Amygdala (tissue), 56 donors: ENCODE measurements around the gene NAT8L.
A peak's percentile ranks its signal among the peaks of the same experiment; 100 is the strongest.

ENCODE experiments used
- DNase-seq, 56 donors: peaks; one replicate each; lab custom pipeline; 2025; lab: John Stamatoyannopoulos, UW

Gene NAT8L

DNA sequence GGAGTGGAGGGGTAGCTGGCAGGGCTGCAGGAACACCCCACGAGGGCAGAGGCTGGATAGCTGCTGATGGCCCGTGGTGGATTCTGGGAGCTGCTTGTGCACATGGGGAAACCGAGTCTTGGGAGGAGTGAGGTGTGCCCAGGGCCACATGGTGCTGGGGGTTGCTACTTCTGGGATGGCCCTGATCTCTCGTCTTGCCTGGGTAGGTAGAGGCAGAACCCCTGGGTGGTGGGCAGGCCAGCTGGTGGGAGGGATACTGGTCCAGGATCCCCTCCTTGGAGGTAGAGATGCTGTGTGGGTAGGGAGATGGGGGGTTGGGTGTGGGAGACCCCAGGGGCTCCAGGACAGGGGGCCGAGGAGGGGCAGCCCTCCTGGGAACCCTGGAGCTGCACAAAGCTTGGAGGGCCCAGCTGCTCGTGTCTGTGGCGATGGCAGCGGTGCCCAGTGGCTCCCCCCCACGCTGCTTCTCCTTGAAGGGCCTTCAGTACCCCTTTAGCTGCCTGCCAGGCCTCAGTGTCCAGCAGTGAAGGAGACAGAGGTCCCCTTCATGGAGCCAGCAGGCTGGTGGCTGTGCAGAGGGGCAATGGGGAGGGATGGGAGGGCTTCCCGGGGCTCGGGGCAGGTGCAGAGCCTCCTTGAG lies 3.2 kb downstream of the NAT8L start:
- no peak for DNase-seq

DNA sequence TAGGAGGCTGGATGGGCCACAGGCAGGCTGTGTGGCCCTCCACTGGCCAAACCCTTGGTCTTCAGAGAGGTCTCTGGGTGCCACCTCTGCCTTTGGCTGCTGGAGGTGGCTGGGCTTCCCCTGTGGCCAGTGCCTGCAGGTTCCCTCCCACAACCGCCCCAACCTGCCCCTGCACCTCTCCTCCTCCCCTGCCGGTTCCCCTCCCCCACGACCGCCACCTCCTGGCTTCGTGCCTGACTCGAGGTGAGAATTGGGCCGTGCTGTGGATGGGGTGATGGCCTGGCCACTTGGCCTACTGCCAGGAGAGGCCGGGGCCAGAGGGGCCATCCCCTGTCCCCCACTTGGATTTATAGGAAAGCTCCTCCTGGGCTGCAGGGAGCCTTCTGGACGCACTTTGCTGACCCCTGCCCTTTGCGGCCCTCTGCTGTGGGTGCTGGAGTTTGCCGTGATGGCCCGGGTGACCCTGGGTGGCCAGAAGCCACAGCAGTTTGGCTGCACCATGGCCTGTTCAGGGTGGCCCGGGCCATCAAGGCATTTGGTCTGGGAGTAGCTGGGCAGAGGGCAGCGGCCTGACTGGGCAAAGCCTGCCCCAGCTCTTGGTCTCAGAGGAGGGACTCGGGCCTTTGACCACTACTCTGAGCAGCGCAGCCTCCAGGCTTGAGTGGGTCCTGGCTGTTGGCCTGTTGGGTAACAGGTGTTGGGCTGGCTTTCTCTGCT lies 3.8 kb downstream of the NAT8L start:
- no peak for DNase-seq

DNA sequence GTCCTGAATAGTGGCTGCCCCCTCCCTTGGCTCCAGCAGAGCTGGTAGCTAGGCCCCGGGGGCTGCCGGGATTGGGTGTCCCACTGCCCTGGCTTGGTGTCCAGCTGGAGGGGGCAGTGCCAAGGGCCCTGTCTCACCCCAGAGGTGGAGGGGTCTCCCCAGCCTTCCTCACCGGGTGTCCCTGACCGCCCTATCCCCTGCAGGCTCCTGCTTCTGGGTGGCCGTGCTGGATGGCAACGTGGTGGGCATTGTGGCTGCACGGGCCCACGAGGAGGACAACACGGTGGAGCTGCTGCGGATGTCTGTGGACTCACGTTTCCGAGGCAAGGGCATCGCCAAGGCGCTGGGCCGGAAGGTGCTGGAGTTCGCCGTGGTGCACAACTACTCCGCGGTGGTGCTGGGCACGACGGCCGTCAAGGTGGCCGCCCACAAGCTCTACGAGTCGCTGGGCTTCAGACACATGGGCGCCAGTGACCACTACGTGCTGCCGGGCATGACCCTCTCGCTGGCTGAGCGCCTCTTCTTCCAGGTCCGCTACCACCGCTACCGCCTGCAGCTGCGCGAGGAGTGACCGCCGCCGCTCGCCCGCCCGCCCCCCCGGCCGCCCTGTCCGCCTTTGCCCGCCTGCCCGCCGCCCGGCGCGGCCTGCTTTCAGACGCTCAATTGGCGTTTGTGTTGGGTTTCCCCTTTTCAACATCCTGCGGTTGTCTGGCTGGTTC lies 4.6 kb downstream of the NAT8L start:
- DNase-seq, result no peak

- no peak for DNase-seq
These were observed 5.3 kb downstream of the NAT8L start for GRCh38 chr4:2064276-2064991.

DNA sequence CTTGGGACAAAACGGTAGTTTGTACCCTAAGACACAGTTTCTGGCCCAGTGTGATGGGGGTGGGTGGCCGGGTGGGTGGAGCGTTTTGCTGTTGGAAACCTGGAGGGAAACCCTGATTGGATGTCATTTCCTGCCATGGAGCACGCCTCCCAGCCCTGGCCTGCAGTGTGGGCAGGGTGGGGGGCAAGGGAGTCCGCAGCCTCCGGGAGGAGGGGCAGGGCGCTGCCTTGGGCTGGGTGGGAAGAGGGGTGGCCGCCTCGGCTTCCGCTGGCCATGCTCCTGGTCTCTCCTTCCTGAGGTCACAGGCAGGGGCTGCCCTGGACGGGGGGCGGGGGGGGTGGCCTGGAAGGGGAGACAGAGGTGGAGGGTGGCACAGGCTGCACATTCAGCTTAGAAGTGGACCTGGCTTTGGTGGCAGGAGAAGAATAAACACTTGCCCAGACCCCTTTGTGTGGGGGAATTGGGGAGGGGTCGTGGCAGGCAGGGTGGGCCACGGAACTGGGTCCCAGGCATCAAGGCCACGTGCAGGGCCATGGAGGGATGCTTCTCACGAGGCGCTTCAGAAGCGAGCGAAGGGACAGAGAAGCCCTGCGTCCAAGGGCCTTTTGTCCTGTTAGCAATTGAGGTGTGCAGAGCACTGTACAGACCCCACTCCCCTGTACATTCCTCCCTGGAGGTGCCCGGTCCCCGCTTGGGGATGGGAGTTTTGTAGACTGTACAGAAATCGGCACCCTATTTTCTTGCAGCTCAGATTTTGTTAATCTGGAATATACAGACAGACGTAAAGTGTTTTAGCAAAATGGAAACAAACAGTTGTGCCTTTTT lies 6.2 kb downstream of the NAT8L start:
- no peak for DNase-seq

DNA sequence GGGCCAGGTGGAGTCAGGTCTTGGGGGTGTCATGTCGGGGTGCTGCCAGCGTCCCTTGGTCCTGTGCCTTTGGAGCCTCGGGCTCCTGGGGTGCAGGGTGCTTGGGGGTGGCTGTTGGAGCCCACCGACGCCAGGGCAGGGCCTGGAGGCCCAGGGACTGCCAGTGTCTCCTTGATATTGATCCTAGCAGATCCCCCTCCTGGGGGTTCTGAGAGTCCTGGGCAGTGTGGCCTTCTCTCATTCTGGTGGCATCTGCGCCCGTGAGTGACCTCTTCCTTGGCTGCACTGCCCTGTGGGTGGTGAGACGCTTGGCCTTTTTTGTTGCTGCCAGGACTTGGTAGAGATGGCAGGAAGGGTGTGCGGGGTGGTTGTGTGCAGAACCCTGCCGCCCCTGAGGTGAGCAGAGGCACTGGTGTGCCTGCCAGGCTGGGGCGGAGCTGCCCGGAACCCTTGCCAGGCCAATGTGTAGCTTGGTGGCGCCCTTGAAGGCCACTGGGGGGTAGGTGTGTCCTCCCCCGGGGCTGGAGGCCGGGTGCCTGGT lies 7.0 kb downstream of the NAT8L start:
- DNase-seq, result no peak

DNA sequence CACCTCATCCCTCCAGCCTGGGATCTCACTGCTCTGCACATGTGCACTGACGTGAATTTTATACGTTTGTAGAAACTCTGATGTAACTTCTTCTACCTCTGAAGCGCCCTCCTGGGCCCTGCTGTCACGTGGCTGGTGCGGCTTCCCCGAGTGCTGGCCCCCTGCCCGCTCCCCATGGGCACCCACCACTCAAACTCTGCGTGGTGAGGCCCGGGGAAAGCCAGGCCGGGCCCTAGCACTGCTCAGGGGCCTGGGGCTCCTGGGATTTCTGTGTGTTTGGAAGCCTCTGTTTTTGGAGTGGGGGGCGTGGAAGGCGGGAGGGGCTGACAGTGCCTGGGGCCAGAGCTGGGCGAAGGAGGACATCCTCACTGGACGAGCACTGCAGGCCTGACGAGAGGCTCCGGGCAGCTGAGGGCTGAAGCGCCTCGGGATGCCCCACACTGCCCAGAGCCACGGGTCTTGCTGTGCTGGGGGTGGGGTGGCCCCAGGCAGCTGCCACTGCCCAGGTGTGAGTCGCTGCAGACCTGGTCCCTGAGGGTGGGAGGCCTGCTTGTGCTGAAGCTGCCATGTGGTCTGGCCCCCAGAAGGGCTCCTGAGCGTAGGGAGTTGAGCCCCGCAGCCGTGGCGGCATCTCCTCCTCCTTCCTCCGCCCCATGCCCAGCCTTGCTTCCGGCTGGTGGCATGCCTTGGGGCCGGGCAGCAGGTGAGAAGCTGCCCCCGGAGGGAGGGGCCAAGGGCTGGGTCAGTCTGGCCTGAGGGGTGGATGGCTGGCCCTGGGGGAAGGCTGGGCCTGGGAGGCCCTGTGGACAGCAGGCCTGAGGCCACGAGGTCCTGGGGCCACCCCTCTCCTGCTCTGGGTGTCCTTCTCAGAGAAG lies 7.7 kb downstream of the NAT8L start:
- DNase-seq, result no peak

DNA sequence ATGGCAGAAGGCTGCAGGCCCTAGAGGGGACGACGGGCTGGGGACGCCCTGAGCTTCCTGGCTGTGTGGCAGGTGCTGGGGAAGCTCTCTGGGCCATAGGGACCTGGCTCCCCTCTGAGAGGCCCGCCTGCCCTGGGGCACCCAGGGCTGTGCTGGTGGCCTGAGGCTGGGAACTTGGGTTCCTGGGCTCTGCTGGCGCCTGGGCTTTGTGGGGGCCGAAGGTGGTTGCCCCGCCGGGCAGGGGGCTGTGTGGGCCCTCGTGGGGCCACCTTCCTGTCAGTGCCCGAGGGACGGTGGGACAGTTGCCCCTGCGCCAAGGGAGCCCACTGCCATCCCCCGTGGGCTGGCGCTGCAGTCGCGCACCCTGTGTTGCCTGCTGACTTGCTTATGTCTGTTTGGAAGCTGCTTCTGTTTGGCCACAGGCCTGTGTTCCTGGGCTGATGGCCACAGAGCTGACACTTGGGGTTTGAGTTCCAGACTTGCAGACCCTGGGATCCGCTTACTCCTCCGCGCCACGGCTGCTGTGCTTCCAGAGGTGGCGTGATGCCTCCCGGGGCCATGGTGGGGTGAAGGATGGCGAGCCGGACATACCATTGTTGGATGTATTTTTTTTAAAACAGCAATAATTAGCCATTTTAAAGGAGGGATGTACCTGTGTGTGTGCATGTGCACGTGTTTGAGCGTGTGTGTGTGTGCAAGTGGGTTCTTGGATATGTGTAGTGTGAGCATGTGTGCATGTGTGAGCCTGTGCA lies 8.5 kb downstream of the NAT8L start:
- DNase-seq, result peak in 2 of 56 donors; percentile 31 to 45

DNA sequence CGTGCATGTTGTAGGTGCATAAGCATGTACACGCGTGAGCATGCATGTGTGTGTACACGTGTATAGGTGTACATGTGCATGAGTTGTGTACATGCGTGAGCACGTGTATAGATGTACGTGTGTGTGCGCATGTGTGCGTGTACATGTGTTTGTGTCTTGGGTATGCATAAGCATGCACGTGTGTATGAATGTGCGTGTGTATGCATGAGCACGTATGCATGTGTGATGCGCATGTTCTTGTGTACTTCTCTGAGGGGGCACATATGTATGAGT lies 9.0 kb downstream of the NAT8L start:
- no peak for DNase-seq

GRCh38 chr4:2068566-2068965 lies 9.4 kb downstream of the NAT8L start:
- DNase-seq, result no peak

DNA sequence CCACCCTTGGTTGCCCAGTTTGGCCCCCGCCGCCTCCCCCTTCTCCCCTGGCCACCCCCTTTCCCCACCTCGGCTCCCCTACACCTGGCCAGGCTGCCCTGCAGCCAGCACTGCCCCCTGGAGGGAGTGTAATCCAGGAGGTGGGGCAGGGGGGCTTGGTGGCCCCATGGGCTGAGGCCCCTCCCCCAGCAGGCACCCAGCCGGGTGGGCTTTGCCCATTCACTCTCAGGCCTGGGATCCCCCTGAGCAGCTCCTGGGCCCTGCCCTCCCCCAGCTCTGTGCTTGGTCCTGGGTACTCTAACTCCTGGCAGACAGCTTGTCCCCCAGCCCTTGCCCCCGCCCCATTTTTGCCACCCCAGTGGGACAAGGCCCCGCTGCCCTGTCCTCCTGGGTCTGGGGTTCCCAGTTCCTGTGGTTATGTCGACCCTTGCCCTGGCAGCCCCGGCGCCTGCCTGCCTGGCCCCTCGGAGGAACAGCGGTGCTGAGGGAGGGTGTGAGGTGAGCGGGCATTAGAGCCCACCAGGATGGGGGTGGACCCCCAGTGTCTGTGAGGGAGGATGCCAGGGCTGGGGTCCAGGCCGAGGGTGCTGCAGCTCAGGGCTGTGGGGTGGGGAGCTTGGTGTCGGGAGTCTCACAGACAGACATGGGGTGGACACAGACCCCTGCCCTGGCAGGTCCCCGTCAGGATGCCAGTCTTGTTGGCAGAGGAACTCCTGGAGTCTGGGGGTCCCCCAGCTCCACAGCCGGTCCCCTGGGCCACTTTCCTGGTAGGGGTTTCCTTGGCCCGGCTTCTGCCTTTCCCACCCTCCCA lies 10.2 kb downstream of the NAT8L start:
- no peak for DNase-seq

- DNase-seq, result no peak
These were observed 10.9 kb downstream of the NAT8L start for GRCh38 chr4:2069986-2070385.

DNA sequence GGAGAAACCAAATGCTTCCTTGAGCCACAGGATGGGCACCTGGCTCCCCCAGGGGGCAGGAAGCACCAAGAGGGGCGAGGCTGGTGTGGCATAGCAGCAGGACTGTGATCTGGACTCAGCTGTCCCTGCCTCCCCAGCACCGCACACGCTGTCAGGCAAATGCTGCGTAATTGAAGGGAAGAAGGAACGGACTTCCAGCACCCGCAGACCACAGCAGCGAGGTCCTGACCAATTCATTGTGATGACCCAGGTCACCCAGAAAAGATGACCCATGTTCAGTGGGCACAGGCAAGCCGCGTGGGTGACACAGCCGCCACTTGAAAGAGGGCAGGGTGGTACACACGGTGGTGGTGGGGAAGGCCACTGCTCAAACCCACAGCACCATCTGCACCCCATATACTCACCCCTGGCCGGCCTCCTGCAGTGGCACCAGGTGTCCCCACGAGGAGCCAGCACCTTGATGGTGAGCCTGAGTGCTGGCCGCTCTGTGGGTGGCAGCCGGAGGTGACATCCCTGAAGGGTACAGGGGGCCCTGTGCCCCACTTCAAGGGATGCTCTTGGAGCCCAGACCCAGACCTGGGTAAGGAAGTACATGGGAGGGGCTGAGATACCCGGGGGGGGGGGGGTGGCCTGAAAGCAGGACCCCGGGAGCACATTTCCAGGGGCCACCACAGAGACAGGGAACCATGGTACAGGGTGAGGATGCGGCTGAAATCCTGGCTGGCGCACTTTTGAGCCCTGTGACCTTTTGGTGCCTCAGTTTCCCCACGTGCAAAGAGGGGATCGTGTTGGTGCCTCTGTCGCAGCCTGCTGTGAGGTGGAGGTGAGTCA lies 11.5 kb downstream of the NAT8L start:
- DNase-seq, result no peak

- peak in 9 of 56 donors; percentile 60 to 83 (median 72) for DNase-seq
These were observed 12.3 kb downstream of the NAT8L start for GRCh38 chr4:2071252-2071911.

- peak in 29 of 56 donors; percentile 19 to 83 (median 67) for DNase-seq
These were observed 13.1 kb downstream of the NAT8L start for GRCh38 chr4:2071912-2072867.
